HFFc6 (cell line): ENCODE results near the gene PRG2. TPM values are rescaled to one million over a fixed set of nuclear protein-coding genes. Genes with fewer than 3 reads are reported as not detected.

ENCODE experiments used
- total RNA-seq, 6 experiments: library from RNA; stranded (reverse); fragmentation: NEBNext Ultra II Directional; extraction: Animal tissue kit (Norgen Biotek cat#: 25700); gene quantifications; 2 replicates in 1 of 6; 3 replicates in 5 of 6; pipeline ENCODE4 v1.2.3, GENCODE V29; 2021

The PRG2 gene
- total RNA-seq, 6 experiments from 2014 or later = not detected

Other genes starting within 250 kb of the PRG2 start
- not detected for gene LRRC55, start 208.7 kb downstream of the PRG2 start, total RNA-seq
- gene APLNR, start 153.4 kb downstream of the PRG2 start, total RNA-seq = not detected
- 100 to 1,000 TPM; 118 to 134 (median 123) TPM for gene TNKS1BP1, start 65.7 kb downstream of the PRG2 start, total RNA-seq
- 100 to 1,000 TPM in 5 of 6 experiments, 10 to 100 TPM in 1; 84.0 to 141 (median 133) TPM for gene SSRP1, start 54.8 kb downstream of the PRG2 start, total RNA-seq
- gene P2RX3, start 52.3 kb downstream of the PRG2 start, total RNA-seq = not detected
- gene PRG3, start 9.5 kb downstream of the PRG2 start, total RNA-seq = not detected
- 10 to 100 TPM in 4 of 6 experiments, 1 to 10 TPM in 2; 2.1 to 18.7 (median 15.8) TPM for gene SLC43A3, start 36.5 kb upstream of the PRG2 start, total RNA-seq
- under 1 TPM; 0.09 to 0.66 (median 0.35) TPM for gene RTN4RL2, start 69.9 kb upstream of the PRG2 start, total RNA-seq
- 1 to 10 TPM; 3.1 to 4.7 (median 4.3) TPM for gene SLC43A1, start 125.1 kb upstream of the PRG2 start, total RNA-seq
- 10 to 100 TPM; 43.6 to 72.9 (median 58.4) TPM for gene TIMM10, start 140.1 kb upstream of the PRG2 start, total RNA-seq
- gene SMTNL1, start 146.9 kb upstream of the PRG2 start, total RNA-seq = not detected
- 10 to 100 TPM; 34.1 to 46.5 (median 43.3) TPM for gene UBE2L6, start 177.0 kb upstream of the PRG2 start, total RNA-seq
- under 1 TPM in 5 of 6 experiments, not detected in 1; 0.11 to 0.51 (median 0.25) TPM for gene SERPING1, start 207.0 kb upstream of the PRG2 start, total RNA-seq